ENCODE results near the gene ETF1. TPM values are rescaled to one million over a fixed set of nuclear protein-coding genes. Genes with fewer than 3 reads are reported as not detected.
A peak's percentile ranks its signal among the peaks of the same experiment; 100 is the strongest.

Gene ETF1
- total and polyA plus RNA-seq, 9 of the 15 experiments (the other 6 are each of a cell fraction or from before 2014, with no cell fraction given): 53.7 to 209 (median 164) TPM

DNA sequence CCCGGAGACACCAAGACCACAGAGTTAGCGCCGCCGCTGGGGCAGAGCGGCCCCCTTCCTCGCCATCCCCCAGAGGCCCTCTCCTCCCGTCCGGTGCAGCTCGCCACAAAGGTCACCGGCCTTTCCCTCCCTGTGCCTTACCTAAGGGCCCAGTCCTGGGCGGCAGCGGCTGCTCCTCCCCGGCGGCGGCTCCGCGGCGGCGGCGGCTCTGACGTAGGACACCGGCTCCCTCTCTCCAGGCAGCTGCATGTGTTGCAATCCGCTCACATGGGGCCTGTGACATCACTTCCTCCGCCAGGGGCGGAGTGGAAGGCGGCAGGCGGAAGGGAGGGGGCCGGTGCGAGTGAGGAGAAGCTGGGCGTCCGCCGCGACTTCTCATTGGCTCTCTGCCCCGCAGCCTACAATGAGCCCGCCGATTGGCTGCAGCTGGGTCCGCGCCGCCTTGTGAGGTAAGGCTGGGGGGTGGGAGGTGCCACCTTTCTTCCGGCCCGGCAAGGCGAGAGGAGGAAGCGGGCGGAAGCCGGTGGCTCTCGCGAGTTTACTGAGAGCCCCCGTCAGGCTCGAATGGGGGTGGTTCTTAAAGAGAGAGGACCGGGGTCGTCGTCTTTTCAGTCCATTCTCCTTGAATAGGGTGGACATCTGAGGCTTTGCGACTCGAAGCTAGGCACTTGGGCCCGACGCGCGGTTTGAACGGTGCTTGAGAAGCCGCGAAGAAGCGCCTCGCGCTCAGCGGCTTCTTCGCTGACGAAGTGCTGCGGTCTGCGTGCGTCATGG, at the start of gene ETF1 (continued):
- TF ChIP-seq MAZ (CRISPR knock-in tag; conservative IDR thresholded peaks at IDR 0.05 in 1 of 2, IDR thresholded peaks at IDR 0.05 in 1 of 2): peak; percentile 98 to 100
- TF ChIP-seq SOX6 (IDR thresholded peaks at IDR 0.05): peak; percentile 48; the same call in 1 of the 2 replicates
- peak in 1 of 2 experiments; percentile 85; a peak in 2 of 4 replicates for TF ChIP-seq SRF (CRISPR knock-in tag; IDR thresholded peaks at IDR 0.05)
- TF ChIP-seq CCNT2 (IDR thresholded peaks at IDR 0.05; ENCODE audit: borderline replicate concordance, extremely low read depth, insufficient read length, low read depth, low read length): peak; percentile 55
- no peak for TF ChIP-seq PPARD (CRISPR knock-in tag; IDR thresholded peaks at IDR 0.05)
- TF ChIP-seq CTBP1 (IDR thresholded peaks at IDR 0.05; ENCODE audit: borderline replicate concordance): peak; percentile 64; the same call in 1 of the 2 replicates
- TF ChIP-seq FOSL1 (tag; conservative IDR thresholded peaks at IDR 0.05): peak; percentile 63
- TF ChIP-seq AFF1 (IDR thresholded peaks at IDR 0.05; ENCODE audit: low read depth in 1 of 2, partially characterized antibody in 2 of 2): peak in 1 of 2 experiments; percentile 75
- peak; percentile 63; the same call in 1 of the 2 replicates for TF ChIP-seq L3MBTL2 (IDR thresholded peaks at IDR 0.05)
- peak; percentile 95 for TF ChIP-seq CREB1 (IDR thresholded peaks at IDR 0.05)
- TF ChIP-seq CREB1 (CRISPR knock-in tag; IDR thresholded peaks at IDR 0.05): peak; percentile 97
- peak; percentile 89 for TF ChIP-seq ARHGAP35 (IDR thresholded peaks at IDR 0.05; ENCODE audit: partially characterized antibody)
- TF ChIP-seq KDM4B (IDR thresholded peaks at IDR 0.05; ENCODE audit: borderline replicate concordance in 2 of 2, low read depth in 1 of 2): peak in 1 of 2 experiments; percentile 66; a peak in 2 of 4 replicates
- TF ChIP-seq, protein P1, sequence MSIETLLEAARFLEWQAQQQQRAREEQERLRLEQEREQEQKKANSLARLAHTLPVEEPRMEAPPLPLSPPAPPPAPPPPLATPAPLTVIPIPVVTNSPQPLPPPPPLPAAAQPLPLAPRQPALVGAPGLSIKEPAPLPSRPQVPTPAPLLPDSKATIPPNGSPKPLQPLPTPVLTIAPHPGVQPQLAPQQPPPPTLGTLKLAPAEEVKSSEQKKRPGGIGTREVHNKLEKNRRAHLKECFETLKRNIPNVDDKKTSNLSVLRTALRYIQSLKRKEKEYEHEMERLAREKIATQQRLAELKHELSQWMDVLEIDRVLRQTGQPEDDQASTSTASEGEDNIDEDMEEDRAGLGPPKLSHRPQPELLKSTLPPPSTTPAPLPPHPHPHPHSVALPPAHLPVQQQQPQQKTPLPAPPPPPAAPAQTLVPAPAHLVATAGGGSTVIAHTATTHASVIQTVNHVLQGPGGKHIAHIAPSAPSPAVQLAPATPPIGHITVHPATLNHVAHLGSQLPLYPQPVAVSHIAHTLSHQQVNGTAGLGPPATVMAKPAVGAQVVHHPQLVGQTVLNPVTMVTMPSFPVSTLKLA (conservative IDR thresholded peaks at IDR 0.05): peak; percentile 97 to 98
- peak; percentile 8; the same call in 1 of the 2 replicates for TF ChIP-seq KLF13 (tag; IDR thresholded peaks at IDR 0.05; ENCODE audit: borderline replicate concordance, low read depth)
- TF ChIP-seq ATF7 (IDR thresholded peaks at IDR 0.05): peak; percentile 98
- TF ChIP-seq, protein P2, sequence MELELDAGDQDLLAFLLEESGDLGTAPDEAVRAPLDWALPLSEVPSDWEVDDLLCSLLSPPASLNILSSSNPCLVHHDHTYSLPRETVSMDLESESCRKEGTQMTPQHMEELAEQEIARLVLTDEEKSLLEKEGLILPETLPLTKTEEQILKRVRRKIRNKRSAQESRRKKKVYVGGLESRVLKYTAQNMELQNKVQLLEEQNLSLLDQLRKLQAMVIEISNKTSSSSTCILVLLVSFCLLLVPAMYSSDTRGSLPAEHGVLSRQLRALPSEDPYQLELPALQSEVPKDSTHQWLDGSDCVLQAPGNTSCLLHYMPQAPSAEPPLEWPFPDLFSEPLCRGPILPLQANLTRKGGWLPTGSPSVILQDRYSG (tag; conservative IDR thresholded peaks at IDR 0.05; ENCODE audit: low read depth): no peak
